HK-2 (cell line): Measurements from ENCODE around the gene ZNF574.

Experiments used
- DNase-seq: peaks from one replicate; pipeline ENCODE4 v3.0.0-alpha.2; 2018; ENCODE audit not compliant: unreplicated experiment

The ZNF574 gene

GRCh38 chr19:42080764-42081375 is 4.9 kb downstream of the ZNF574 start:
- DNase-seq, result no peak

- DNase-seq, result peak; percentile 35
Measured at GRCh38 chr19:42081584-42082203, 5.7 kb downstream of the ZNF574 start.

GRCh38 chr19:42083537-42083936 is 7.6 kb downstream of the ZNF574 start:
- DNase-seq, result no peak

- no peak for DNase-seq
Measured at GRCh38 chr19:42086188-42086736, 10.3 kb downstream of the ZNF574 start.

- DNase-seq, result no peak
Measured at GRCh38 chr19:42086770-42087550, 11.0 kb downstream of the ZNF574 start.

- peak; percentile 40 for DNase-seq
Measured at GRCh38 chr19:42088471-42089190, 12.7 kb downstream of the ZNF574 start.

GRCh38 chr19:42089191-42089750 is 13.3 kb downstream of the ZNF574 start:
- DNase-seq, result no peak

GRCh38 chr19:42089772-42090171 is 13.8 kb downstream of the ZNF574 start:
- DNase-seq, result no peak

GRCh38 chr19:42090672-42091071 is 14.7 kb downstream of the ZNF574 start:
- no peak for DNase-seq

- DNase-seq, result no peak
Measured at GRCh38 chr19:42091300-42091699, 15.3 kb downstream of the ZNF574 start.

GRCh38 chr19:42091742-42092141 is 15.8 kb downstream of the ZNF574 start:
- DNase-seq, result no peak

- no peak for DNase-seq
Measured at GRCh38 chr19:42092350-42092749, 16.4 kb downstream of the ZNF574 start.

- DNase-seq, result no peak
Measured at GRCh38 chr19:42093505-42093904, 17.5 kb downstream of the ZNF574 start.

- DNase-seq, result no peak
Measured at GRCh38 chr19:42093926-42094325, 18.0 kb downstream of the ZNF574 start.

- DNase-seq, result no peak
Measured at GRCh38 chr19:42095142-42095813, 19.3 kb downstream of the ZNF574 start.

GRCh38 chr19:42095814-42096230 is 19.9 kb downstream of the ZNF574 start:
- DNase-seq, result no peak

GRCh38 chr19:42096255-42096837 is 20.4 kb downstream of the ZNF574 start:
- no peak for DNase-seq

GRCh38 chr19:42097461-42097860 is 21.5 kb downstream of the ZNF574 start:
- DNase-seq, result no peak

- DNase-seq, result no peak
Measured at GRCh38 chr19:42098781-42099180, 22.8 kb downstream of the ZNF574 start.

GRCh38 chr19:42099336-42099925 is 23.5 kb downstream of the ZNF574 start:
- DNase-seq, result no peak
